Hematopoietic multipotent progenitor cell treated with erythropoietin and hydrocortisone succinate and interleukin-3 and kit ligand, for 15 days (in vitro differentiated cells): ENCODE measurements around the gene PIAS3.
"Not testable (repeated sequence)": the region's sequence is repeated elsewhere in the genome, so short reads cannot be mapped to it uniquely, and the experiment has no call there.

Source experiments
- DNase-seq: peaks from one replicate; pipeline ENCODE4 v3.0.0-alpha.2; 2015; ENCODE audit warnings: low spot score

Gene PIAS3

GRCh38 chr1:145823565-145824498 is 35.0 kb downstream of the PIAS3 start, which contains the start of the genes POLR3C and RNF115:
Gene POLR3C, plus strand, starts transcription at chr1:145824200. Its CDS starts 1,577 bp downstream, at chr1:145825777.
Gene RNF115, minus strand, starts transcription at chr1:145824095. Its CDS starts 222 bp downstream, at chr1:145823873.
- peak; percentile 81 for DNase-seq

GRCh38 chr1:145822779-145823331 is 36.0 kb downstream of the PIAS3 start:
- DNase-seq = not testable (repeated sequence)

GRCh38 chr1:145818095-145818494 is 40.8 kb downstream of the PIAS3 start:
- DNase-seq = not testable (repeated sequence)

GRCh38 chr1:145812977-145813810 is 45.7 kb downstream of the PIAS3 start:
- not testable (repeated sequence) for DNase-seq

- DNase-seq = no peak
Measured at GRCh38 chr1:145806844-145807243, 52.0 kb downstream of the PIAS3 start.

GRCh38 chr1:145806408-145806807 is 52.5 kb downstream of the PIAS3 start:
- DNase-seq = no peak

- DNase-seq = no peak
Measured at GRCh38 chr1:145805057-145805456, 53.8 kb downstream of the PIAS3 start.

GRCh38 chr1:145804235-145805045 is 54.4 kb downstream of the PIAS3 start:
- DNase-seq = no peak

GRCh38 chr1:145799806-145800205 is 59.1 kb downstream of the PIAS3 start:
- DNase-seq = no peak
